IMR-90 (cell line): ENCODE data around the gene E2F3. TPM values are rescaled to one million over a fixed set of nuclear protein-coding genes. Genes with fewer than 3 reads are reported as not detected.

ENCODE experiments used
- ATAC-seq: fragments of 200-7000 bp; cut with Tn5 transposase; 2 replicates; pipeline ENCODE4 v1.9.1; 2020; ENCODE audit warnings: low read depth, mild to moderate bottlenecking, moderate library complexity
- BruUV-seq: library from RNA; stranded (reverse); fragments of 400-500 nt; replicated peaks from 2 replicates; lab custom pipeline; 2021; lab: Mats Ljungman, UMichigan
- CTCF ChIA-PET: fragments of 300-600 bp; formaldehyde crosslinking; extraction: SDS; loops from one replicate; lab custom pipeline; 2021; ENCODE audit warnings: antibody characterized with exemption; lab: Yijun Ruan, JAX
- POLR2A ChIA-PET: fragments of 300-600 bp; sonication (Branson Sonifier 250); formaldehyde crosslinking; loops from one replicate; lab custom pipeline; 2022; ENCODE audit warnings: antibody characterized with exemption; ENCODE audit not compliant: unreplicated experiment; lab: Charles Lee
- DNase-seq: peaks from one replicate; pipeline ENCODE4 v3.0.0; 2013
- H2AFZ ChIP-seq: replicated peaks from 2 replicates; pipeline ENCODE3; 2013; ENCODE audit warnings: low read length, mild to moderate bottlenecking; ENCODE audit not compliant: poor library complexity
- H2AK5ac ChIP-seq: 2 replicates; pipeline ENCODE4 v1.6.1; 2013; ENCODE audit warnings: low read depth, low read length, inconsistent platforms
- H2AK9ac ChIP-seq: replicated peaks from 2 replicates; pipeline ENCODE3; 2013; ENCODE audit warnings: mild to moderate bottlenecking, low read depth, low read length, moderate library complexity; ENCODE audit not compliant: poor library complexity
- H2BK120ac ChIP-seq: 2 replicates; pipeline ENCODE4 v1.6.1; 2013; ENCODE audit warnings: low read depth, low read length, inconsistent platforms
- H2BK15ac ChIP-seq: 3 replicates; pipeline ENCODE4 v1.6.1; 2013; ENCODE audit warnings: low read depth, low read length, inconsistent platforms
- H2BK20ac ChIP-seq: 2 replicates; pipeline ENCODE4 v1.6.1; 2013; ENCODE audit warnings: low read depth, mild to moderate bottlenecking, inconsistent platforms, low read length, moderate library complexity
- H2BK5ac ChIP-seq: 2 replicates; pipeline ENCODE4 v1.6.1; 2013; ENCODE audit warnings: mild to moderate bottlenecking, low read depth, low read length, inconsistent platforms; ENCODE audit not compliant: poor library complexity, severe bottlenecking
- H3K14ac ChIP-seq: replicated peaks from 2 replicates; pipeline ENCODE4 v1.6.1; 2013; ENCODE audit warnings: low read depth, low read length, inconsistent platforms
- H3K18ac ChIP-seq: 2 replicates; pipeline ENCODE4 v1.6.1; 2013; ENCODE audit warnings: low read depth, low read length, control low read depth
- H3K23ac ChIP-seq: 2 replicates; pipeline ENCODE4 v1.6.1; 2013; ENCODE audit warnings: low read depth, low read length, inconsistent platforms
- H3K27ac ChIP-seq: 2 replicates; pipeline ENCODE4 v1.5.1; 2013; ENCODE audit warnings: mild to moderate bottlenecking, control low read depth, low read length; ENCODE audit not compliant: insufficient read depth
- H3K27me3 ChIP-seq: 2 replicates; pipeline ENCODE4 v1.6.1; 2013; ENCODE audit warnings: low read length; ENCODE audit not compliant: control insufficient read depth, insufficient read depth
- H3K36me3 ChIP-seq: 2 replicates; pipeline ENCODE4 v1.6.1; 2013; ENCODE audit warnings: low read length, mixed read lengths; ENCODE audit not compliant: control insufficient read depth, insufficient read depth
- H3K4ac ChIP-seq: 2 replicates; pipeline ENCODE4 v1.6.1; 2013; ENCODE audit warnings: low read depth, low read length, inconsistent platforms
- H3K4me1 ChIP-seq: 2 replicates; pipeline ENCODE4 v1.6.1; 2013; ENCODE audit warnings: low read length, mixed read lengths; ENCODE audit not compliant: control insufficient read depth, insufficient read depth
- H3K4me2 ChIP-seq: 2 replicates; pipeline ENCODE4 v1.6.1; 2013; ENCODE audit warnings: low read depth, mild to moderate bottlenecking, control low read depth, low read length, moderate library complexity
- H3K4me3 ChIP-seq: 2 replicates; pipeline ENCODE4 v1.5.1; 2013; ENCODE audit warnings: low read depth, mild to moderate bottlenecking, control low read depth, low read length, moderate library complexity; ENCODE audit not compliant: insufficient read depth
- H3K56ac ChIP-seq: 2 replicates; pipeline ENCODE4 v1.6.1; 2013; ENCODE audit warnings: low read length, inconsistent platforms; ENCODE audit not compliant: insufficient read depth; ENCODE audit errors: extremely low read depth
- H3K79me1 ChIP-seq, 2 experiments: 2 replicates each; pipeline ENCODE4 v1.6.1; 2013; ENCODE audit warnings: low read length in 2 of 2, inconsistent platforms in 1 of 2, low read depth in 1 of 2
- H3K9ac ChIP-seq: 2 replicates; pipeline ENCODE4 v1.6.1; 2013; ENCODE audit warnings: low read depth, low read length, control low read depth
- H3K9me1 ChIP-seq: 2 replicates; pipeline ENCODE4 v1.6.1; 2013; ENCODE audit warnings: low read length, inconsistent platforms; ENCODE audit not compliant: insufficient read depth
- H3K9me3 ChIP-seq: 2 replicates; pipeline ENCODE4 v1.6.1; 2013; ENCODE audit warnings: low read length; ENCODE audit not compliant: control insufficient read depth, insufficient read depth
- H4K20me1 ChIP-seq: 2 replicates; pipeline ENCODE4 v1.6.1; 2013; ENCODE audit warnings: low read length, inconsistent platforms; ENCODE audit not compliant: insufficient read depth
- H4K5ac ChIP-seq: 2 replicates; pipeline ENCODE4 v1.6.1; 2013; ENCODE audit warnings: mild to moderate bottlenecking, low read depth, low read length, control low read depth
- H4K8ac ChIP-seq, 2 experiments: 2 replicates each; pipeline ENCODE4 v1.6.1; 2013; ENCODE audit warnings: low read depth in 2 of 2, low read length in 2 of 2, control low read depth in 1 of 2, inconsistent platforms in 1 of 2
- H4K91ac ChIP-seq: 2 replicates; pipeline ENCODE4 v1.6.1; 2013; ENCODE audit warnings: low read depth, low read length, inconsistent platforms; ENCODE audit not compliant: insufficient read depth
- BHLHE40 ChIP-seq: fragments of 150-350 bp; IDR thresholded peaks from 2 replicates; pipeline ENCODE4 v1.6.1; 2016; ENCODE audit warnings: mild to moderate bottlenecking, low read depth, low read length
- CHD1 ChIP-seq: IDR thresholded peaks from 2 replicates; pipeline ENCODE4 v1.6.1; 2012; ENCODE audit warnings: low read depth, low read length, improper control_type of control experiment
- FOS ChIP-seq: fragments of 150-350 bp; IDR thresholded peaks from 2 replicates; pipeline ENCODE4 v1.6.1; 2016; ENCODE audit warnings: low read depth, low read length
- MAFK ChIP-seq: IDR thresholded peaks from 2 replicates; pipeline ENCODE4 v1.6.1; 2012; ENCODE audit warnings: low read depth, low read length, improper control_type of control experiment
- MAZ ChIP-seq: IDR thresholded peaks from 2 replicates; pipeline ENCODE4 v1.6.1; 2012; ENCODE audit warnings: low read depth, mild to moderate bottlenecking, low read length, improper control_type of control experiment, moderate library complexity, borderline replicate concordance
- MXI1 ChIP-seq: IDR thresholded peaks from 2 replicates; pipeline ENCODE4 v1.6.1; 2012; ENCODE audit warnings: low read depth, mild to moderate bottlenecking, low read length, moderate library complexity, borderline replicate concordance
- NFE2L2 ChIP-seq: fragments of 150-350 bp; IDR thresholded peaks from 2 replicates; pipeline ENCODE4 v1.6.1; 2016; ENCODE audit warnings: low read depth, mild to moderate bottlenecking, low read length
- RAD21 ChIP-seq: IDR thresholded peaks from 2 replicates; pipeline ENCODE4 v1.6.1; 2012; ENCODE audit warnings: low read length, improper control_type of control experiment
- RCOR1 ChIP-seq: IDR thresholded peaks from 2 replicates; pipeline ENCODE4 v1.6.1; 2012; ENCODE audit warnings: mild to moderate bottlenecking, low read length, improper control_type of control experiment; ENCODE audit not compliant: insufficient replicate concordance
- RFX5 ChIP-seq: IDR thresholded peaks from 2 replicates; pipeline ENCODE4 v1.8.0; 2012; ENCODE audit warnings: low read depth, mild to moderate bottlenecking, low read length, moderate library complexity
- SMC3 ChIP-seq: fragments of 150-350 bp; IDR thresholded peaks from 2 replicates; pipeline ENCODE4 v1.6.1; 2016; ENCODE audit warnings: low read depth, mild to moderate bottlenecking, antibody characterized with exemption, low read length, moderate library complexity
- WGBS, 2 experiments: methylation state at CpG; one replicate each; pipeline versions ENCODE4 v1.1.5 to v1.1.7; 2013; ENCODE audit warnings: missing lambda C conversion rate in 2 of 2; ENCODE audit not compliant: insufficient read length in 1 of 2; ENCODE audit errors: extremely low coverage in 2 of 2; 5-methylcytosine and 5-hydroxymethylcytosine counted together
- dilution Hi-C: fragments of 300-500 bp; cut with HindIII; formaldehyde crosslinking; loops from one replicate; pipeline ENCODE4 v1.14.3; 2018; ENCODE audit warnings: low sequenced_read_pairs; ENCODE audit not compliant: unreplicated experiment
- in situ Hi-C: fragments of 300-500 bp; cut with MboI; formaldehyde crosslinking; loops from 3 replicates; pipeline ENCODE4 v1.14.3; 2019; ENCODE audit warnings: low sequenced_read_pairs, inconsistent platforms, mixed read lengths
- intact Hi-C: fragments of 100-400 bp; cut with micrococcal nuclease; formaldehyde crosslinking; loops from 2 replicates; pipeline ENCODE4 v1.10.0; 2022
- polyA plus RNA-seq, 3 experiments: library from polyadenylated mRNA; depleted of rRNA; stranded (reverse); fragments of >200 nt; gene quantifications; 2 replicates each; pipeline ENCODE4 v1.2.3, GENCODE V29; 2012; ENCODE audit warnings: low replicate concordance in 1 of 3
- total RNA-seq: library from RNA; depleted of rRNA; stranded (reverse); fragments of >200 nt; gene quantifications from 2 replicates; pipeline ENCODE4 v1.2.3, GENCODE V29; 2012
- TF ChIP-seq, protein P1 (sequence below): fragments of 150-350 bp; IDR thresholded peaks from 2 replicates; pipeline ENCODE4 v1.6.1; 2016; ENCODE audit warnings: low read depth, mild to moderate bottlenecking, low read length, moderate library complexity, borderline replicate concordance

Gene E2F3
- total and polyA plus RNA-seq, 2 of the 4 experiments (the other 2 are of a cell fraction) = 2.3 to 8.2 TPM

DNA sequence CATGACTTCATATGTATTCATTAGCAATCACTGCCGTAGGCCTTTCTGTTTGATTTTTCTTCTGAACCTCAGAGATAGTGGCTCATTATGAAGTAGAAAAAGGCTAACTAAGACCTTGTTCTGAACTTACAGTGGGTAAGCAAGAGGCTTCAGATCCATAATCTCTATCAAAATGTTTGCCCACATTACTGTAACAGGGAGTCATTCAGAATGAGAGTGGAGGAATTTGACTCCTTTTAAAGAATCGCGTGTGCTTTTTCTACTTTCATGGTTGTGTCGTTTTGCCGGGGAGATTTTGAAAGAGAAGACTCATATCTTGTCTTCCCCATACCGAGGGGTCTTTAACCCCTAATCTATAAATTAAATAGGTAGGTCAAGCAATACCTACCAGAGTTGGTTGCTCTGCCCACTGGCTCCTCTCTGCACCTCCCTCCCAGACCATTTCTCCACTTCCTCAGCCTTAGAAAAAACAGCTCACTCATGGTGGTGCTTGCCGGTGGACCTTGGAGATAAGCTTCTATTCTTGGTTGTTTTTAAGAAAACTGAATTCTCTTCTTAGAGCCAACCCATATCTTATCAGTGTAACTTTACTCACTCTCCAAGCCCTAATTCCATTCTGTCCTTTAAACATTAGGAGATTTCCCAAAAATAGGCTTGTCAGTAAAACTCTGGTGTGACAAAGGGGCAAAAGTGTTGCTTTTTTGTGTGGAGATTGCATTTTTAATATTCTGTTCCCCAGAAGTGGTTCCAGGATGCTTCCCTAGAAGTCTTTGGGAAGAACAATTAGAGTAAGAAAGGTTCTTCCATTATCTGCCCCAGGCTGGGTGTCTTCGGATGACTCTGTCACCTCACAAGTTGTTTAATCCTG, 56.6 kb downstream of the E2F3 start:
- dilution Hi-C loops (no loop called here), in situ Hi-C loops (no loop called here), intact Hi-C loops (no loop called here)
- H3K9me1 ChIP-seq = peaks cover 11% of the 10 kb centered on the region
- 100% methylated on average over 1 of the region's 8 CpGs; no CpG with 5 or more reads in 1 of the 2 experiments for WGBS, 2 experiments
- no peak overlapping the region for H2AFZ ChIP-seq
- no peak overlapping the region for H3K9ac ChIP-seq
- TF ChIP-seq, protein P1, sequence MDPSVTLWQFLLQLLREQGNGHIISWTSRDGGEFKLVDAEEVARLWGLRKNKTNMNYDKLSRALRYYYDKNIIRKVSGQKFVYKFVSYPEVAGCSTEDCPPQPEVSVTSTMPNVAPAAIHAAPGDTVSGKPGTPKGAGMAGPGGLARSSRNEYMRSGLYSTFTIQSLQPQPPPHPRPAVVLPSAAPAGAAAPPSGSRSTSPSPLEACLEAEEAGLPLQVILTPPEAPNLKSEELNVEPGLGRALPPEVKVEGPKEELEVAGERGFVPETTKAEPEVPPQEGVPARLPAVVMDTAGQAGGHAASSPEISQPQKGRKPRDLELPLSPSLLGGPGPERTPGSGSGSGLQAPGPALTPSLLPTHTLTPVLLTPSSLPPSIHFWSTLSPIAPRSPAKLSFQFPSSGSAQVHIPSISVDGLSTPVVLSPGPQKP = no peak
- TF ChIP-seq MAFK (no peak), BHLHE40 (no peak), RFX5 (no peak), NFE2L2 (no peak), MAZ (no peak), MXI1 (no peak), FOS (no peak), CHD1 (no peak), RCOR1 (no peak), RAD21 (no peak), SMC3 (no peak)
- H3K9me3 ChIP-seq = no peaks in the 10 kb centered on the region
- H3K18ac ChIP-seq = no peak overlapping the region
- ChIA-PET CTCF (no interaction called here), POLR2A (interaction anchor here (0.6 kb wide), 1 partner anchor 14 kb away, joined by 3 read pairs; no protein-coding TSS in a partner anchor)
- no peak overlapping the region for H3K27ac ChIP-seq
- H2BK15ac ChIP-seq = no peak overlapping the region
- H3K56ac ChIP-seq = no peak overlapping the region
- no peak overlapping the region for H4K91ac ChIP-seq
- no peak overlapping the region for H2BK120ac ChIP-seq
- no TSS peak for BruUV-seq
- no peak overlapping the region for H3K14ac ChIP-seq
- H3K23ac ChIP-seq = no peak overlapping the region
- H3K79me1 ChIP-seq = peaks cover 46 to 67% of the 10 kb centered on the region in 2 experiments
- H3K4me3 ChIP-seq = no peak overlapping the region
- peaks cover 49% of the 10 kb centered on the region for H4K20me1 ChIP-seq
- H4K8ac ChIP-seq = no peak overlapping the region
- H3K4me2 ChIP-seq = no peak overlapping the region
- DNase-seq = no peak
- H3K36me3 ChIP-seq = no peaks in the 10 kb centered on the region; the same call in 1 of the 2 replicates
- no peak overlapping the region for H2BK20ac ChIP-seq
- H3K4me1 ChIP-seq = peaks cover 7% of the 10 kb centered on the region
- no peak overlapping the region for H3K4ac ChIP-seq
- no peak overlapping the region for H2AK9ac ChIP-seq
- H3K27me3 ChIP-seq = no peaks in the 10 kb centered on the region
- ATAC-seq = no peak
- H2BK5ac ChIP-seq = no peak overlapping the region
- no peak overlapping the region for H4K5ac ChIP-seq
- H2AK5ac ChIP-seq = no peak overlapping the region
